Tibial nerve (tissue), 3 donors: Measurements from ENCODE around the gene STARD3.

Experiments
- CTCF ChIP-seq, 5 experiments: fragments of 200-600 bp in 3 of 5; fragments of 450-650 bp in 2 of 5; sonication (generic) in 3 of 5; IDR thresholded peaks; one replicate each; pipeline ENCODE4 v1.5.1; 2016 to 2019; ENCODE audit warnings: antibody characterized with exemption in 5 of 5, mild to moderate bottlenecking in 3 of 5, moderate library complexity in 2 of 5
- POLR2A ChIP-seq, 2 donors: fragments of 450-650 bp; IDR thresholded peaks; one replicate each; pipeline ENCODE4 v1.6.1; 2017; ENCODE audit warnings: antibody characterized with exemption in 2 of 2, mild to moderate bottlenecking in 2 of 2, moderate library complexity in 2 of 2

GRCh38 chr17:39700148-39700987 is 63.4 kb downstream of the STARD3 start:
- no peak for TF ChIP-seq POLR2A (IDR thresholded peaks at IDR 0.05)
- no peak for TF ChIP-seq CTCF (IDR thresholded peaks at IDR 0.05)
